8988T (cell line): Measurements from ENCODE around the gene PTPRS.

Experiments
- DNase-seq: peaks from one replicate; pipeline ENCODE4 v3.0.0; 2011

The PTPRS gene

GRCh38 chr19:5354403-5354802 is 13.8 kb upstream of the PTPRS start:
- no peak for DNase-seq

GRCh38 chr19:5352229-5352763 is 11.7 kb upstream of the PTPRS start:
- no peak for DNase-seq

GRCh38 chr19:5351731-5352228 is 11.2 kb upstream of the PTPRS start:
- no peak for DNase-seq

- DNase-seq: no peak
These were observed 8.4 kb upstream of the PTPRS start for GRCh38 chr19:5349041-5349440.

GRCh38 chr19:5345895-5346386 is 5.3 kb upstream of the PTPRS start:
- DNase-seq: no peak

GRCh38 chr19:5343848-5344247 is 3.2 kb upstream of the PTPRS start:
- DNase-seq: no peak

GRCh38 chr19:5342573-5343201 is 2.1 kb upstream of the PTPRS start:
- no peak for DNase-seq

- DNase-seq: no peak
These were observed 1.4 kb upstream of the PTPRS start for GRCh38 chr19:5341981-5342380.

GRCh38 chr19:5341448-5341820 is 822 bp upstream of the PTPRS start:
- DNase-seq: no peak

- DNase-seq: no peak
These were observed 519 bp downstream of the PTPRS start for GRCh38 chr19:5339950-5340636.

- no peak for DNase-seq
These were observed 1.2 kb downstream of the PTPRS start for GRCh38 chr19:5339198-5339949.

- DNase-seq: no peak
These were observed 1.9 kb downstream of the PTPRS start for GRCh38 chr19:5338656-5339197.

- DNase-seq: no peak
These were observed 2.6 kb downstream of the PTPRS start for GRCh38 chr19:5337708-5338655.

- no peak for DNase-seq
These were observed 3.5 kb downstream of the PTPRS start for GRCh38 chr19:5337126-5337525.

GRCh38 chr19:5336195-5336965 is 4.2 kb downstream of the PTPRS start:
- no peak for DNase-seq

GRCh38 chr19:5335593-5335992 is 5.0 kb downstream of the PTPRS start:
- no peak for DNase-seq

- no peak for DNase-seq
These were observed 5.7 kb downstream of the PTPRS start for GRCh38 chr19:5334824-5335500.

- DNase-seq: no peak
These were observed 6.3 kb downstream of the PTPRS start for GRCh38 chr19:5334366-5334739.

GRCh38 chr19:5333581-5334365 is 6.8 kb downstream of the PTPRS start:
- DNase-seq: no peak

GRCh38 chr19:5332501-5332900 is 8.1 kb downstream of the PTPRS start:
- no peak for DNase-seq
